Measurements from ENCODE around the gene TTYH1.

The TTYH1 gene

DNA sequence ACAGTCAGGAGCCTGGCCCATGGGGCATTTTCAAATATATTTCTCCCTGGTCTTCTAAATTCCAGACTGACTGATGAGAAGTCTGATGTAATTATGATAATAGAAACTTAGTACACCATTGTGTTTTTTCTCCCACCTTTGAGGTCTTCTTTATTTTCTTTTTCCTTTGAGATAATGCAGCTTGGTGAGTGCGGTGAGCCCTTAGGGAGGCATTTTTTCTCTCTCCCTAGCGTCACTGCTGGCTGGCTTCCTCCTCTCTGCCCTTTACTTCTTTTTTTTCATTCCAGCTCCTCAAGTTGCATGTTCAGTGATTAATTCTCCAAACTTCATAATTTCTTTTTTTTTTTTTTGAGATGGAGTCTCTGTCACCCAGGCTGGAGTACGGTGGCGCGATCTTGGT is 70.6 kb downstream of the TTYH1 start:
- no peaks in the 10 kb centered on the region for H3K4me1 ChIP-seq (ENCODE audit: control insufficient read depth, insufficient read depth, low read length)
- no peak overlapping the region for H3K9ac ChIP-seq (ENCODE audit: low read length in 2 of 2)
- H3K9me3 ChIP-seq (ENCODE audit: control insufficient read depth in 2 of 2, low read length in 2 of 2) = no peaks in the 10 kb centered on the region
- no peak overlapping the region for H3K4me3 ChIP-seq (ENCODE audit: low read length in 2 of 2)
- no peak overlapping the region for H3K27ac ChIP-seq (ENCODE audit: low read length)
- no peaks in the 10 kb centered on the region for H3K36me3 ChIP-seq (ENCODE audit: control insufficient read depth in 2 of 2, insufficient read depth in 2 of 2, low read length in 2 of 2)
- peaks cover 0 to 3% of the 10 kb centered on the region in 2 donors for H3K27me3 ChIP-seq (ENCODE audit: control insufficient read depth in 1 of 2, insufficient read depth in 2 of 2, low read length in 2 of 2)

Measured in stomach smooth muscle (tissue), 2 donors.